Tibial nerve (tissue), 4 donors: ENCODE results near the gene NCOA7.

Experiments used
- EP300 ChIP-seq, 2 donors: sonication (generic); formaldehyde crosslinking; IDR thresholded peaks; one replicate each; pipeline ENCODE4 v1.6.1; 2017; ENCODE audit warnings: antibody characterized with exemption in 2 of 2, mild to moderate bottlenecking in 1 of 2
- POLR2A ChIP-seq, 2 donors: fragments of 450-650 bp; IDR thresholded peaks; one replicate each; pipeline ENCODE4 v1.6.1; 2017; ENCODE audit warnings: antibody characterized with exemption in 2 of 2, mild to moderate bottlenecking in 2 of 2, moderate library complexity in 2 of 2
- TF ChIP-seq, protein P1 (sequence below), 5 experiments: fragments of 200-600 bp in 3 of 5; fragments of 450-650 bp in 2 of 5; sonication (generic) in 3 of 5; IDR thresholded peaks; one replicate each; pipeline ENCODE4 v1.5.1; 2016 to 2019; ENCODE audit warnings: antibody characterized with exemption in 5 of 5, mild to moderate bottlenecking in 3 of 5, moderate library complexity in 2 of 5

DNA sequence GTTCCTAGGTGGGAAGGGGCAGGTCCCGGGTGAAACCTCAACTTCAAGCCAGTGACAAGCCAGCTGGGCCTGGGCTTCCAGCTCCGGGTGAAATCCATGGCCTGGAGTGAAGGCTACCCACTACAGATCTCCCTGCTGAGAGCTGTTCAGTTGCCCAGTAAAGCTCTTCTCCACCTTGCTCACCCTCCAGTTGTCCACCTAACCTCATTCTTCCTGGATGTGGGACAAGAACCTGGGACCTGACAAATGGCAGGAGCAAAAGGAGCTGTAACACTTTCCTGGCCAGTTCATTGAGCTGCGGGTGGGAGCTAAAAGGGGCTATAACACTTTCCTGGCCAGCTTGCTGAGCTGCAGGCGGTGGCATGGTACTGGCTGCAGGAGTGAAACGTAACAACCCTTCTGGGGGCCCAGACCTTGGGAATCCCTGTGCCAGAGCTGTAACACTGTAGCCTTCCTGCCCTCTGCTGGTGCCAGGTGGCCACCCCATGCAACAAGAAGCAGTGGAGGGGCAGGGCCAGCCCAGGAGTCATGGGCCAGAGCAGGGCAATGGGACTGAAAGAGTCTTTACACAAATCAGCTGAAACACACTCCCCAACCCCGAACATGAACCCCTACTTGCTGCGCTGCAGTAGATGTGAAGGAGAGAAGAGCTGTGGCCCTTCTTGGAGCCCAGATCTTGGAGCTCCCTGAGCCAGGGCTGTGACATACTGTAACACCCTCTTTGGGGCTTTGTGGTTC is 162.2 kb downstream of the NCOA7 start:
- TF ChIP-seq, protein P1, sequence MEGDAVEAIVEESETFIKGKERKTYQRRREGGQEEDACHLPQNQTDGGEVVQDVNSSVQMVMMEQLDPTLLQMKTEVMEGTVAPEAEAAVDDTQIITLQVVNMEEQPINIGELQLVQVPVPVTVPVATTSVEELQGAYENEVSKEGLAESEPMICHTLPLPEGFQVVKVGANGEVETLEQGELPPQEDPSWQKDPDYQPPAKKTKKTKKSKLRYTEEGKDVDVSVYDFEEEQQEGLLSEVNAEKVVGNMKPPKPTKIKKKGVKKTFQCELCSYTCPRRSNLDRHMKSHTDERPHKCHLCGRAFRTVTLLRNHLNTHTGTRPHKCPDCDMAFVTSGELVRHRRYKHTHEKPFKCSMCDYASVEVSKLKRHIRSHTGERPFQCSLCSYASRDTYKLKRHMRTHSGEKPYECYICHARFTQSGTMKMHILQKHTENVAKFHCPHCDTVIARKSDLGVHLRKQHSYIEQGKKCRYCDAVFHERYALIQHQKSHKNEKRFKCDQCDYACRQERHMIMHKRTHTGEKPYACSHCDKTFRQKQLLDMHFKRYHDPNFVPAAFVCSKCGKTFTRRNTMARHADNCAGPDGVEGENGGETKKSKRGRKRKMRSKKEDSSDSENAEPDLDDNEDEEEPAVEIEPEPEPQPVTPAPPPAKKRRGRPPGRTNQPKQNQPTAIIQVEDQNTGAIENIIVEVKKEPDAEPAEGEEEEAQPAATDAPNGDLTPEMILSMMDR (IDR thresholded peaks at IDR 0.05) = no peak
- TF ChIP-seq POLR2A (IDR thresholded peaks at IDR 0.05) (no peak), EP300 (IDR thresholded peaks at IDR 0.05) (no peak)
